Activated naive CD8-positive, alpha-beta T cell treated with anti-CD3 and anti-CD28 coated beads, Interleukin-2, amount 50 U/mL, for 24 hours (primary cell): ENCODE data around the gene FAT2.
A peak's percentile ranks its signal among the peaks of the same experiment; 100 is the strongest.

Experiments used
- ATAC-seq: fragments of 150-1000 bp; cut with Tn5 transposase; one replicate; pipeline ENCODE4 v1.10.0; 2021
- DNase-seq: peaks from one replicate; pipeline ENCODE4 v3.0.0; 2021
- H3K27ac Mint-ChIP-seq: one replicate; pipeline ENCODE4 v1.8.0; 2021; ENCODE audit warnings: mild to moderate bottlenecking, mixed read lengths
- H3K27me3 Mint-ChIP-seq: one replicate; pipeline ENCODE4 v1.8.0; 2021; ENCODE audit warnings: mixed read lengths
- H3K36me3 Mint-ChIP-seq: one replicate; pipeline ENCODE4 v1.8.0; 2021; ENCODE audit warnings: low read depth, mixed read lengths
- H3K4me1 Mint-ChIP-seq: one replicate; pipeline ENCODE4 v1.8.0; 2021; ENCODE audit warnings: mixed read lengths
- H3K4me3 Mint-ChIP-seq: one replicate; pipeline ENCODE4 v1.8.0; 2021; ENCODE audit warnings: mild to moderate bottlenecking, moderate library complexity, mixed read lengths
- H3K9me3 Mint-ChIP-seq: one replicate; pipeline ENCODE4 v1.8.0; 2021; ENCODE audit warnings: mixed read lengths

FAT2 gene

GRCh38 chr5:151565971-151566370 lies 25.2 kb downstream of the FAT2 start:
- no peak for DNase-seq
- Mint-ChIP-seq H3K4me1 (peaks cover 12% of the 10 kb centered on the region), H3K9me3 (no peaks in the 10 kb centered on the region), H3K4me3 (no peak overlapping the region), H3K27ac (no peak overlapping the region), H3K27me3 (peaks cover 4% of the 10 kb centered on the region), H3K36me3 (no peaks in the 10 kb centered on the region)
- no peak for ATAC-seq

- H3K4me1 Mint-ChIP-seq = no peaks in the 10 kb centered on the region
- no peak overlapping the region for H3K4me3 Mint-ChIP-seq
- ATAC-seq (no peak), DNase-seq (no peak)
- H3K27me3 Mint-ChIP-seq = peaks cover 4% of the 10 kb centered on the region
- no peaks in the 10 kb centered on the region for H3K9me3 Mint-ChIP-seq
- no peaks in the 10 kb centered on the region for H3K36me3 Mint-ChIP-seq
- H3K27ac Mint-ChIP-seq = no peak overlapping the region
Measured at GRCh38 chr5:151562019-151562707, 29.0 kb downstream of the FAT2 start.

GRCh38 chr5:151557951-151558350 lies 33.2 kb downstream of the FAT2 start:
- DNase-seq (no peak), ATAC-seq (no peak)
- H3K4me1 Mint-ChIP-seq = peaks cover 3% of the 10 kb centered on the region
- H3K4me3 Mint-ChIP-seq = no peak overlapping the region
- peaks cover 4% of the 10 kb centered on the region for H3K27me3 Mint-ChIP-seq
- H3K9me3 Mint-ChIP-seq = no peaks in the 10 kb centered on the region
- no peaks in the 10 kb centered on the region for H3K36me3 Mint-ChIP-seq
- no peak overlapping the region for H3K27ac Mint-ChIP-seq

- ATAC-seq = no peak
- Mint-ChIP-seq H3K27me3 (peaks cover 4% of the 10 kb centered on the region), H3K36me3 (no peaks in the 10 kb centered on the region), H3K27ac (no peak overlapping the region), H3K9me3 (no peaks in the 10 kb centered on the region), H3K4me3 (no peak overlapping the region), H3K4me1 (peaks cover 3% of the 10 kb centered on the region)
- no peak for DNase-seq
Measured at GRCh38 chr5:151557466-151557865, 33.7 kb downstream of the FAT2 start.

GRCh38 chr5:151556806-151557205 lies 34.3 kb downstream of the FAT2 start:
- H3K27ac Mint-ChIP-seq = no peak overlapping the region
- H3K4me3 Mint-ChIP-seq = no peak overlapping the region
- DNase-seq (no peak), ATAC-seq (no peak)
- H3K9me3 Mint-ChIP-seq = no peaks in the 10 kb centered on the region
- peaks cover 3% of the 10 kb centered on the region for H3K4me1 Mint-ChIP-seq
- no peaks in the 10 kb centered on the region for H3K36me3 Mint-ChIP-seq
- H3K27me3 Mint-ChIP-seq = peaks cover 4% of the 10 kb centered on the region

- Mint-ChIP-seq H3K27me3 (no peaks in the 10 kb centered on the region), H3K36me3 (no peaks in the 10 kb centered on the region), H3K27ac (no peak overlapping the region), H3K9me3 (no peaks in the 10 kb centered on the region), H3K4me1 (peaks cover 3% of the 10 kb centered on the region), H3K4me3 (no peak overlapping the region)
- ATAC-seq = peak; percentile 15
- no peak for DNase-seq
Measured at GRCh38 chr5:151555760-151556576, 35.2 kb downstream of the FAT2 start.

GRCh38 chr5:151553695-151554094 lies 37.4 kb downstream of the FAT2 start:
- Mint-ChIP-seq H3K36me3 (no peaks in the 10 kb centered on the region), H3K4me1 (peaks cover 3% of the 10 kb centered on the region), H3K27me3 (no peaks in the 10 kb centered on the region), H3K27ac (no peak overlapping the region), H3K4me3 (no peak overlapping the region), H3K9me3 (no peaks in the 10 kb centered on the region)
- DNase-seq (no peak), ATAC-seq (no peak)

- H3K4me3 Mint-ChIP-seq = no peak overlapping the region
- ATAC-seq (no peak), DNase-seq (no peak)
- H3K9me3 Mint-ChIP-seq = no peaks in the 10 kb centered on the region
- no peaks in the 10 kb centered on the region for H3K27me3 Mint-ChIP-seq
- H3K27ac Mint-ChIP-seq = no peak overlapping the region
- H3K36me3 Mint-ChIP-seq = no peaks in the 10 kb centered on the region
- peaks cover 3% of the 10 kb centered on the region for H3K4me1 Mint-ChIP-seq
Measured at GRCh38 chr5:151553130-151553670, 37.9 kb downstream of the FAT2 start.

GRCh38 chr5:151551985-151552384 lies 39.1 kb downstream of the FAT2 start:
- H3K36me3 Mint-ChIP-seq = no peaks in the 10 kb centered on the region
- ATAC-seq = no peak

GRCh38 chr5:151550146-151550545 lies 41.0 kb downstream of the FAT2 start:
- no peaks in the 10 kb centered on the region for H3K9me3 Mint-ChIP-seq
- no peaks in the 10 kb centered on the region for H3K27me3 Mint-ChIP-seq
- H3K4me3 Mint-ChIP-seq = no peak overlapping the region
- no peak overlapping the region for H3K27ac Mint-ChIP-seq
- no peaks in the 10 kb centered on the region for H3K36me3 Mint-ChIP-seq
- ATAC-seq = no peak
- DNase-seq = no peak
- H3K4me1 Mint-ChIP-seq = no peaks in the 10 kb centered on the region

More at GRCh38 chr5:151551985-151552384, 39.1 kb downstream of the FAT2 start:
- no peak for DNase-seq
- Mint-ChIP-seq H3K27ac (no peak overlapping the region), H3K9me3 (no peaks in the 10 kb centered on the region), H3K4me1 (peaks cover 3% of the 10 kb centered on the region), H3K4me3 (no peak overlapping the region), H3K27me3 (no peaks in the 10 kb centered on the region)

GRCh38 chr5:151549713-151550112 lies 41.4 kb downstream of the FAT2 start:
- ATAC-seq = no peak
- no peak overlapping the region for H3K4me3 Mint-ChIP-seq

GRCh38 chr5:151547364-151547763 lies 43.8 kb downstream of the FAT2 start:
- DNase-seq = no peak
- ATAC-seq = no peak
- Mint-ChIP-seq H3K9me3 (no peaks in the 10 kb centered on the region), H3K27me3 (no peaks in the 10 kb centered on the region), H3K36me3 (no peaks in the 10 kb centered on the region), H3K4me1 (no peaks in the 10 kb centered on the region), H3K27ac (no peak overlapping the region), H3K4me3 (no peak overlapping the region)

More at GRCh38 chr5:151549713-151550112, 41.4 kb downstream of the FAT2 start:
- H3K4me1 Mint-ChIP-seq = no peaks in the 10 kb centered on the region
- no peak overlapping the region for H3K27ac Mint-ChIP-seq
- H3K36me3 Mint-ChIP-seq = no peaks in the 10 kb centered on the region
- no peak for DNase-seq
- H3K27me3 Mint-ChIP-seq = no peaks in the 10 kb centered on the region
- no peaks in the 10 kb centered on the region for H3K9me3 Mint-ChIP-seq

- H3K9me3 Mint-ChIP-seq = no peaks in the 10 kb centered on the region
- no peaks in the 10 kb centered on the region for H3K36me3 Mint-ChIP-seq
- no peak overlapping the region for H3K27ac Mint-ChIP-seq
- H3K4me1 Mint-ChIP-seq = no peaks in the 10 kb centered on the region
- no peaks in the 10 kb centered on the region for H3K27me3 Mint-ChIP-seq
- no peak overlapping the region for H3K4me3 Mint-ChIP-seq
- no peak for ATAC-seq
- DNase-seq = no peak
Measured at GRCh38 chr5:151541571-151541970, 49.6 kb downstream of the FAT2 start.
